IPS-18a (cell line): ENCODE measurements around the gene AMBRA1.

Experiments used
- H3K27ac ChIP-seq: one replicate; pipeline ENCODE4 v1.5.1; 2013; ENCODE audit warnings: low read length
- H3K27me3 ChIP-seq: one replicate; pipeline ENCODE4 v1.6.1; 2013; ENCODE audit warnings: mild to moderate bottlenecking, low read length; ENCODE audit not compliant: control insufficient read depth, insufficient read depth
- H3K36me3 ChIP-seq: one replicate; pipeline ENCODE4 v1.6.1; 2013; ENCODE audit warnings: low read depth, low read length; ENCODE audit not compliant: control insufficient read depth
- H3K4me1 ChIP-seq: one replicate; pipeline ENCODE4 v1.6.1; 2013; ENCODE audit warnings: low read depth, low read length; ENCODE audit not compliant: control insufficient read depth
- H3K4me3 ChIP-seq: one replicate; pipeline ENCODE4 v1.5.1; 2013; ENCODE audit warnings: low read length
- H3K9ac ChIP-seq: one replicate; pipeline ENCODE4 v1.6.1; 2013; ENCODE audit warnings: mild to moderate bottlenecking, low read length, moderate library complexity
- H3K9me3 ChIP-seq: one replicate; pipeline ENCODE4 v1.6.1; 2013; ENCODE audit warnings: low read depth, low read length; ENCODE audit not compliant: control insufficient read depth

Gene AMBRA1

GRCh38 chr11:46413760-46414465 lies 179.9 kb downstream of the AMBRA1 start:
- Histone ChIP-seq H3K9me3 (no peaks in the 10 kb centered on the region), H3K27ac (no peak overlapping the region), H3K36me3 (peaks cover 21% of the 10 kb centered on the region), H3K4me1 (peaks cover 7% of the 10 kb centered on the region), H3K9ac (no peak overlapping the region), H3K4me3 (no peak overlapping the region), H3K27me3 (no peaks in the 10 kb centered on the region)

GRCh38 chr11:46410021-46410420 lies 183.8 kb downstream of the AMBRA1 start:
- peaks cover 29% of the 10 kb centered on the region for H3K36me3 ChIP-seq
- no peak overlapping the region for H3K9ac ChIP-seq
- no peaks in the 10 kb centered on the region for H3K4me1 ChIP-seq
- H3K27ac ChIP-seq = no peak overlapping the region
- no peaks in the 10 kb centered on the region for H3K27me3 ChIP-seq
- no peak overlapping the region for H3K4me3 ChIP-seq
- no peaks in the 10 kb centered on the region for H3K9me3 ChIP-seq

- no peaks in the 10 kb centered on the region for H3K27me3 ChIP-seq
- H3K9ac ChIP-seq = no peak overlapping the region
- no peaks in the 10 kb centered on the region for H3K4me1 ChIP-seq
- no peak overlapping the region for H3K27ac ChIP-seq
- no peaks in the 10 kb centered on the region for H3K9me3 ChIP-seq
- no peak overlapping the region for H3K4me3 ChIP-seq
- H3K36me3 ChIP-seq = peaks cover 29% of the 10 kb centered on the region
Observed at GRCh38 chr11:46408407-46408986, 185.3 kb downstream of the AMBRA1 start.

- H3K27ac ChIP-seq = no peak overlapping the region
- H3K4me3 ChIP-seq = no peak overlapping the region
- no peaks in the 10 kb centered on the region for H3K4me1 ChIP-seq
- H3K27me3 ChIP-seq = no peaks in the 10 kb centered on the region
- H3K9ac ChIP-seq = no peak overlapping the region
- H3K9me3 ChIP-seq = no peaks in the 10 kb centered on the region
- peaks cover 25% of the 10 kb centered on the region for H3K36me3 ChIP-seq
Observed at GRCh38 chr11:46407635-46408034, 186.2 kb downstream of the AMBRA1 start.

GRCh38 chr11:46404476-46405017 lies 189.3 kb downstream of the AMBRA1 start:
- H3K27me3 ChIP-seq = no peaks in the 10 kb centered on the region
- H3K27ac ChIP-seq = no peak overlapping the region
- H3K4me3 ChIP-seq = no peak overlapping the region
- H3K4me1 ChIP-seq = no peaks in the 10 kb centered on the region
- no peaks in the 10 kb centered on the region for H3K9me3 ChIP-seq
- no peak overlapping the region for H3K9ac ChIP-seq
- peaks cover 22% of the 10 kb centered on the region for H3K36me3 ChIP-seq

- no peaks in the 10 kb centered on the region for H3K27me3 ChIP-seq
- peaks cover 11% of the 10 kb centered on the region for H3K36me3 ChIP-seq
- H3K9me3 ChIP-seq = no peaks in the 10 kb centered on the region
- no peak overlapping the region for H3K4me3 ChIP-seq
- H3K4me1 ChIP-seq = no peaks in the 10 kb centered on the region
- no peak overlapping the region for H3K27ac ChIP-seq
- no peak overlapping the region for H3K9ac ChIP-seq
Observed at GRCh38 chr11:46402957-46403902, 190.6 kb downstream of the AMBRA1 start.

- Histone ChIP-seq H3K4me1 (no peaks in the 10 kb centered on the region), H3K4me3 (no peak overlapping the region), H3K27me3 (peaks cover 16% of the 10 kb centered on the region), H3K36me3 (peaks cover 6% of the 10 kb centered on the region), H3K9me3 (no peaks in the 10 kb centered on the region), H3K9ac (no peak overlapping the region), H3K27ac (no peak overlapping the region)
Observed at GRCh38 chr11:46397526-46397925, 196.3 kb downstream of the AMBRA1 start.

- H3K9me3 ChIP-seq = no peaks in the 10 kb centered on the region
- no peak overlapping the region for H3K4me3 ChIP-seq
- no peak overlapping the region for H3K27ac ChIP-seq
- peaks cover 9% of the 10 kb centered on the region for H3K4me1 ChIP-seq
- peaks cover 47% of the 10 kb centered on the region for H3K27me3 ChIP-seq
- no peak overlapping the region for H3K9ac ChIP-seq
- H3K36me3 ChIP-seq = peaks cover 6% of the 10 kb centered on the region
Observed at GRCh38 chr11:46393759-46394158, 200.1 kb downstream of the AMBRA1 start.

- H3K9ac ChIP-seq = no peak overlapping the region
- no peak overlapping the region for H3K27ac ChIP-seq
- peaks cover 15% of the 10 kb centered on the region for H3K4me1 ChIP-seq
- peaks cover 53% of the 10 kb centered on the region for H3K27me3 ChIP-seq
- H3K9me3 ChIP-seq = no peaks in the 10 kb centered on the region
- H3K36me3 ChIP-seq = peaks cover 6% of the 10 kb centered on the region
- H3K4me3 ChIP-seq = peak overlapping the region; percentile 63
Observed at GRCh38 chr11:46393231-46393616, 200.6 kb downstream of the AMBRA1 start.

- H3K9me3 ChIP-seq = no peaks in the 10 kb centered on the region
- H3K4me3 ChIP-seq = peak overlapping the region; percentile 63
- peaks cover 15% of the 10 kb centered on the region for H3K4me1 ChIP-seq
- no peak overlapping the region for H3K9ac ChIP-seq
- H3K27ac ChIP-seq = no peak overlapping the region
- H3K27me3 ChIP-seq = peaks cover 59% of the 10 kb centered on the region
- H3K36me3 ChIP-seq = peaks cover 6% of the 10 kb centered on the region
Observed at GRCh38 chr11:46392421-46393230, 201.2 kb downstream of the AMBRA1 start.
